Neural progenitor cell (in vitro differentiated cells): ENCODE measurements around the gene SIGLEC9. TPM values are rescaled to one million over a fixed set of nuclear protein-coding genes. Genes with fewer than 3 reads are reported as not detected.

ENCODE experiments used
- DNase-seq: peaks from one replicate; pipeline ENCODE4 v3.0.0-alpha.2; 2016; ENCODE audit warnings: low spot score
- H2AFZ ChIP-seq: fragments of 200-600 bp; sonication (generic); replicated peaks from 2 replicates; pipeline ENCODE4 v1.6.1; 2016; ENCODE audit warnings: antibody characterized with exemption
- H3F3A ChIP-seq: fragments of 200-600 bp; sonication (generic); 2 replicates; pipeline ENCODE4 v1.6.1; 2016; ENCODE audit warnings: antibody characterized with exemption, low read depth
- H3K27ac ChIP-seq: fragments of 200-600 bp; sonication (generic); 2 replicates; pipeline ENCODE4 v1.5.1; 2016; ENCODE audit warnings: mild to moderate bottlenecking
- H3K27me3 ChIP-seq: fragments of 200-600 bp; sonication (generic); 2 replicates; pipeline ENCODE4 v1.6.1; 2016; ENCODE audit warnings: mild to moderate bottlenecking, moderate library complexity
- H3K36me3 ChIP-seq: fragments of 200-600 bp; sonication (generic); 2 replicates; pipeline ENCODE4 v1.5.1; 2016
- H3K4me1 ChIP-seq: fragments of 200-600 bp; sonication (generic); 2 replicates; pipeline ENCODE4 v1.6.1; 2016; ENCODE audit warnings: mixed run types
- H3K4me2 ChIP-seq: fragments of 200-600 bp; sonication (generic); 2 replicates; pipeline ENCODE4 v1.6.1; 2016
- H3K4me3 ChIP-seq: fragments of 200-600 bp; sonication (generic); 2 replicates; pipeline ENCODE4 v1.5.1; 2016
- H3K79me2 ChIP-seq: fragments of 200-600 bp; sonication (generic); 2 replicates; pipeline ENCODE4 v1.6.1; 2016; ENCODE audit warnings: low read depth
- H3K9ac ChIP-seq: fragments of 200-600 bp; sonication (generic); 2 replicates; pipeline ENCODE4 v1.6.1; 2016
- H3K9me3 ChIP-seq: fragments of 200-600 bp; sonication (generic); 2 replicates; pipeline ENCODE4 v1.5.1; 2016; ENCODE audit warnings: low read depth
- H4K20me1 ChIP-seq: fragments of 200-600 bp; sonication (generic); 2 replicates; pipeline ENCODE4 v1.6.1; 2016; ENCODE audit warnings: low read depth
- H3K27ac Mint-ChIP-seq: 3 replicates; pipeline ENCODE4 v1.8.0; 2021; ENCODE audit warnings: mixed read lengths
- H3K27me3 Mint-ChIP-seq: 2 replicates; pipeline ENCODE4 v1.8.0; 2022; ENCODE audit warnings: low read depth, mild to moderate bottlenecking, inconsistent platforms, moderate library complexity, mixed read lengths; ENCODE audit not compliant: insufficient read depth
- H3K36me3 Mint-ChIP-seq: 3 replicates; pipeline ENCODE4 v1.8.0; 2021; ENCODE audit warnings: mixed read lengths
- H3K4me1 Mint-ChIP-seq: 3 replicates; pipeline ENCODE4 v1.8.0; 2021; ENCODE audit warnings: mixed read lengths
- H3K4me3 Mint-ChIP-seq: 3 replicates; pipeline ENCODE4 v1.8.0; 2021; ENCODE audit warnings: mild to moderate bottlenecking, moderate library complexity, mixed read lengths
- H3K9me3 Mint-ChIP-seq: 3 replicates; pipeline ENCODE4 v1.8.0; 2020; ENCODE audit warnings: mixed read lengths
- CTCF ChIP-seq: fragments of 200-600 bp; sonication (generic); IDR thresholded peaks from 2 replicates; pipeline ENCODE4 v1.5.1; 2017; ENCODE audit warnings: antibody characterized with exemption, mild to moderate bottlenecking
- EZH2 ChIP-seq: fragments of 200-600 bp; sonication (generic); IDR thresholded peaks from 2 replicates; pipeline ENCODE4 v1.6.1; 2017; ENCODE audit warnings: antibody characterized with exemption, mild to moderate bottlenecking, moderate library complexity
- EZH2phosphoT487 ChIP-seq: fragments of 200-600 bp; sonication (generic); IDR thresholded peaks from 2 replicates; pipeline ENCODE4 v1.6.1; 2017; ENCODE audit warnings: antibody characterized with exemption
- total RNA-seq: library from RNA; depleted of rRNA; stranded (reverse); fragments of >200 nt; gene quantifications from 2 replicates; pipeline ENCODE4 v1.2.3, GENCODE V29; 2015; ENCODE audit warnings: low replicate concordance

SIGLEC9 gene
- total RNA-seq, 1 donor from 2014 or later = not detected

GRCh38 chr19:51098365-51099046 lies 26.2 kb upstream of the SIGLEC9 start:
- Mint-ChIP-seq H3K27ac (no peak overlapping the region), H3K36me3 (peaks cover 2% of the 10 kb centered on the region), H3K4me3 (no peak overlapping the region), H3K27me3 (peaks cover 3% of the 10 kb centered on the region), H3K4me1 (peaks cover 2% of the 10 kb centered on the region), H3K9me3 (no peaks in the 10 kb centered on the region)
- no peak overlapping the region for H2AFZ ChIP-seq
- H3K4me2 ChIP-seq = no peak overlapping the region
- H3K4me3 ChIP-seq = no peak overlapping the region
- no peaks in the 10 kb centered on the region for H3K4me1 ChIP-seq
- H3K9me3 ChIP-seq = no peaks in the 10 kb centered on the region
- H3K79me2 ChIP-seq = no peaks in the 10 kb centered on the region
- peaks cover 6% of the 10 kb centered on the region for H4K20me1 ChIP-seq
- DNase-seq = peak; percentile 13
- no peak for TF ChIP-seq CTCF
- TF ChIP-seq EZH2 = no peak
- no peak for TF ChIP-seq EZH2phosphoT487
- H3F3A ChIP-seq = no peaks in the 10 kb centered on the region
- H3K27ac ChIP-seq = no peak overlapping the region
- H3K9ac ChIP-seq = no peak overlapping the region
- no peaks in the 10 kb centered on the region for H3K27me3 ChIP-seq
- H3K36me3 ChIP-seq = no peaks in the 10 kb centered on the region

- Mint-ChIP-seq H3K9me3 (no peaks in the 10 kb centered on the region), H3K27ac (no peak overlapping the region), H3K4me1 (peaks cover 2% of the 10 kb centered on the region), H3K27me3 (peaks cover 3% of the 10 kb centered on the region), H3K4me3 (no peak overlapping the region), H3K36me3 (peaks cover 2% of the 10 kb centered on the region)
- Histone ChIP-seq H3K79me2 (no peaks in the 10 kb centered on the region), H3K4me3 (no peak overlapping the region), H3K36me3 (no peaks in the 10 kb centered on the region), H2AFZ (no peak overlapping the region), H3F3A (no peaks in the 10 kb centered on the region), H3K27ac (no peak overlapping the region), H3K9ac (no peak overlapping the region), H4K20me1 (peaks cover 6% of the 10 kb centered on the region), H3K27me3 (no peaks in the 10 kb centered on the region), H3K4me1 (no peaks in the 10 kb centered on the region), H3K9me3 (no peaks in the 10 kb centered on the region), H3K4me2 (no peak overlapping the region)
- DNase-seq = no peak
- no peak for TF ChIP-seq EZH2
- no peak for TF ChIP-seq EZH2phosphoT487
- no peak for TF ChIP-seq CTCF
Observed at GRCh38 chr19:51099047-51099382, 25.7 kb upstream of the SIGLEC9 start.

DNA sequence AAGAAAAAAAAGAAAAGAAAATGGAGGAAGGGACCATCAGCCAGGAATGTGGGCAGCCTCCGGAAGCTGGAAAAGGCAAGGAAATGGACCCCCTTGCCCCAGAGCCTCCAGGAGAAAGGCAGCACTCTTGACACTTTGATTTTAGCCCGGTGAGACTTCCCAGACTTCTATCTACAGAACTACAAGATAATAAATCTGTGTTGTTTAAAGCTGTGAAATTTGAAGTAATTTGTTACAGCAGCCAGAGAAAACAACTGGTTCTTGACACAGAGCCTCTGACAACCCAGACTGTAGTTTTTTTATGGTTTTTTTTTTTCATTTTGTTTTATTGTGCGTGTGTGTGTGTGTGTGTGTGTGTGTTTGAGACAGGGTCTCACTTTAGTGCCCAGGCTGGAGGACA lies 24.1 kb upstream of the SIGLEC9 start:
- H3F3A ChIP-seq = no peaks in the 10 kb centered on the region
- no peak overlapping the region for H3K27ac ChIP-seq
- no peaks in the 10 kb centered on the region for H3K27me3 ChIP-seq
- H3K9ac ChIP-seq = no peak overlapping the region
- H3K79me2 ChIP-seq = no peaks in the 10 kb centered on the region
- H3K4me1 Mint-ChIP-seq = no peaks in the 10 kb centered on the region
- TF ChIP-seq EZH2 (no peak), CTCF (no peak), EZH2phosphoT487 (no peak)
- peaks cover 2% of the 10 kb centered on the region for H3K36me3 Mint-ChIP-seq
- H3K9me3 ChIP-seq = no peaks in the 10 kb centered on the region
- no peak overlapping the region for H2AFZ ChIP-seq
- H3K4me3 ChIP-seq = no peak overlapping the region
- peaks cover 3% of the 10 kb centered on the region for H3K27me3 Mint-ChIP-seq
- H3K4me2 ChIP-seq = no peak overlapping the region
- no peak overlapping the region for H3K4me3 Mint-ChIP-seq
- no peaks in the 10 kb centered on the region for H3K9me3 Mint-ChIP-seq
- H3K4me1 ChIP-seq = no peaks in the 10 kb centered on the region
- no peak overlapping the region for H3K27ac Mint-ChIP-seq
- peaks cover 6% of the 10 kb centered on the region for H4K20me1 ChIP-seq
- DNase-seq = no peak
- H3K36me3 ChIP-seq = no peaks in the 10 kb centered on the region
